HEK293T (cell line): ENCODE measurements around the gene KCNH1.

Source experiments
- BHLHE40 ChIP-seq: fragments of 450-650 bp; IDR thresholded peaks from 2 replicates; pipeline ENCODE4 v1.6.1; 2016; ENCODE audit warnings: mild to moderate bottlenecking, moderate library complexity, borderline replicate concordance
- CTBP1 ChIP-seq: fragments of 450-650 bp; IDR thresholded peaks from 2 replicates; pipeline ENCODE4 v1.6.1; 2016; ENCODE audit warnings: borderline replicate concordance
- ELF4 ChIP-seq: fragments of 450-650 bp; IDR thresholded peaks from 2 replicates; pipeline ENCODE4 v1.6.1; 2017; ENCODE audit warnings: antibody characterized with exemption
- FOXA1 ChIP-seq: fragments of 450-650 bp; IDR thresholded peaks from 2 replicates; pipeline ENCODE4 v1.6.1; 2016; ENCODE audit warnings: mild to moderate bottlenecking
- FOXK2 ChIP-seq: fragments of 450-650 bp; IDR thresholded peaks from 2 replicates; pipeline ENCODE4 v1.6.1; 2016; ENCODE audit warnings: mild to moderate bottlenecking
- FOXM1 ChIP-seq: fragments of 450-650 bp; IDR thresholded peaks from 2 replicates; pipeline ENCODE4 v1.6.1; 2017; ENCODE audit warnings: mild to moderate bottlenecking, borderline replicate concordance
- L3MBTL2 ChIP-seq: fragments of 450-650 bp; conservative IDR thresholded peaks from 2 replicates; pipeline ENCODE4 v1.6.1; 2016; ENCODE audit warnings: mild to moderate bottlenecking
- NFRKB ChIP-seq: fragments of 450-650 bp; IDR thresholded peaks from 2 replicates; pipeline ENCODE4 v1.6.1; 2016; ENCODE audit warnings: mild to moderate bottlenecking, moderate library complexity
- PKNOX1 ChIP-seq: fragments of 450-650 bp; IDR thresholded peaks from 2 replicates; pipeline ENCODE4 v1.6.1; 2016
- SP1 ChIP-seq: fragments of 450-650 bp; IDR thresholded peaks from 2 replicates; pipeline ENCODE4 v1.6.1; 2017
- SUZ12 ChIP-seq: fragments of 450-650 bp; IDR thresholded peaks from 2 replicates; pipeline ENCODE4 v1.6.1; 2016; ENCODE audit warnings: mild to moderate bottlenecking
- TARDBP ChIP-seq: fragments of 450-650 bp; IDR thresholded peaks from 2 replicates; pipeline ENCODE4 v1.6.1; 2016
- ZNF384 ChIP-seq: fragments of 450-650 bp; IDR thresholded peaks from 2 replicates; pipeline ENCODE4 v1.6.1; 2016

- TF ChIP-seq PKNOX1, result no peak
- TF ChIP-seq BHLHE40, result no peak
- no peak for TF ChIP-seq TARDBP
- no peak for TF ChIP-seq FOXK2
- no peak for TF ChIP-seq ZNF384
- no peak for TF ChIP-seq SP1
- TF ChIP-seq SUZ12, result no peak
- TF ChIP-seq FOXM1, result no peak
- no peak for TF ChIP-seq L3MBTL2
- TF ChIP-seq ELF4, result no peak
- no peak for TF ChIP-seq FOXA1
- no peak for TF ChIP-seq NFRKB
- no peak for TF ChIP-seq CTBP1
Measured at GRCh38 chr1:211127166-211127565, 6.8 kb downstream of the KCNH1 start.
